GM19395 (cell line): Measurements from ENCODE around the gene AKT3.

Source experiments
- ATAC-seq: cut with Tn5 transposase; IDR thresholded peaks from one replicate; pipeline ENCODE4 v1.9.1; 2021; ENCODE audit warnings: mild to moderate bottlenecking, moderate library complexity; ENCODE audit not compliant: unreplicated experiment

The AKT3 gene

GRCh38 chr1:243564814-243565213 lies 285.2 kb downstream of the AKT3 start:
- ATAC-seq = no peak

GRCh38 chr1:243563732-243564131 lies 286.3 kb downstream of the AKT3 start:
- no peak for ATAC-seq

- ATAC-seq = no peak
Observed at GRCh38 chr1:243562473-243562872, 287.6 kb downstream of the AKT3 start.

- no peak for ATAC-seq
Observed at GRCh38 chr1:243561588-243562319, 288.3 kb downstream of the AKT3 start.

- ATAC-seq = no peak
Observed at GRCh38 chr1:243559575-243560162, 290.4 kb downstream of the AKT3 start.

- no peak for ATAC-seq
Observed at GRCh38 chr1:243558576-243558975, 291.5 kb downstream of the AKT3 start.

- ATAC-seq = no peak
Observed at GRCh38 chr1:243557866-243558265, 292.2 kb downstream of the AKT3 start.

GRCh38 chr1:243554686-243555085 lies 295.4 kb downstream of the AKT3 start:
- no peak for ATAC-seq

GRCh38 chr1:243553090-243553489 lies 297.0 kb downstream of the AKT3 start:
- ATAC-seq = no peak

- ATAC-seq = no peak
Observed at GRCh38 chr1:243550276-243550675, 299.8 kb downstream of the AKT3 start.

- ATAC-seq = no peak
Observed at GRCh38 chr1:243549791-243550190, 300.3 kb downstream of the AKT3 start.

- no peak for ATAC-seq
Observed at GRCh38 chr1:243549108-243549507, 300.9 kb downstream of the AKT3 start.

GRCh38 chr1:243548516-243548915 lies 301.5 kb downstream of the AKT3 start:
- ATAC-seq = no peak

GRCh38 chr1:243547891-243548290 lies 302.2 kb downstream of the AKT3 start:
- ATAC-seq = no peak

GRCh38 chr1:243546457-243546856 lies 303.6 kb downstream of the AKT3 start:
- no peak for ATAC-seq

- no peak for ATAC-seq
Observed at GRCh38 chr1:243543501-243543900, 306.5 kb downstream of the AKT3 start.

- ATAC-seq = no peak
Observed at GRCh38 chr1:243542739-243543415, 307.2 kb downstream of the AKT3 start.

GRCh38 chr1:243539636-243540035 lies 310.4 kb downstream of the AKT3 start:
- ATAC-seq = no peak

GRCh38 chr1:243535014-243535413 lies 315.0 kb downstream of the AKT3 start:
- no peak for ATAC-seq

- no peak for ATAC-seq
Observed at GRCh38 chr1:243529512-243529911, 320.5 kb downstream of the AKT3 start.

- ATAC-seq = no peak
Observed at GRCh38 chr1:243528459-243529121, 321.5 kb downstream of the AKT3 start.

GRCh38 chr1:243526180-243526579 lies 323.9 kb downstream of the AKT3 start:
- no peak for ATAC-seq
